GM12874 (cell line): ENCODE data around the gene COL4A4.

Experiments
- TF ChIP-seq, protein P1 (sequence below): IDR thresholded peaks from 2 replicates; pipeline ENCODE4 v1.5.1; 2011; ENCODE audit warnings: low read depth, mild to moderate bottlenecking, control low read depth, low read length, moderate library complexity; ENCODE audit not compliant: insufficient read depth

COL4A4 gene

DNA sequence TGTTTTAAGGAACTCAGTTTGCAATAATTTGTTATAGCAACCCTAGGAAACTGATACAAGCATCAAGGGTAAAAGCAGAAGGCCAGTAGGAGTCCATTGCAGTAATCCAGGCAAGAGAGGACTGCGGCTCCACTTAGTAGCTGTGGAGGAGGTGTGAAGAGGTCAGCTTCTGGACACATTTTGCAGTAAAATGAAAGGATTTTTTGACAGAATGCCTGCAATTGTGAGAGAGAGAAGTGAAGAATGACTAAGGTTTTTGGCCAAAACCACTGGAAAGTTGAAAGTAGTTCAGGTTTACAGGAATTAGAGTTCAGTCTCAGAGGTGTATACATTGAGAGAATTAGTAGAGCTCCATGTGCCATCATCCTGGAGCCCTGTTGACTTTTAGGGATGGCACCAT, 198.6 kb downstream of the COL4A4 start:
- TF ChIP-seq, protein P1, sequence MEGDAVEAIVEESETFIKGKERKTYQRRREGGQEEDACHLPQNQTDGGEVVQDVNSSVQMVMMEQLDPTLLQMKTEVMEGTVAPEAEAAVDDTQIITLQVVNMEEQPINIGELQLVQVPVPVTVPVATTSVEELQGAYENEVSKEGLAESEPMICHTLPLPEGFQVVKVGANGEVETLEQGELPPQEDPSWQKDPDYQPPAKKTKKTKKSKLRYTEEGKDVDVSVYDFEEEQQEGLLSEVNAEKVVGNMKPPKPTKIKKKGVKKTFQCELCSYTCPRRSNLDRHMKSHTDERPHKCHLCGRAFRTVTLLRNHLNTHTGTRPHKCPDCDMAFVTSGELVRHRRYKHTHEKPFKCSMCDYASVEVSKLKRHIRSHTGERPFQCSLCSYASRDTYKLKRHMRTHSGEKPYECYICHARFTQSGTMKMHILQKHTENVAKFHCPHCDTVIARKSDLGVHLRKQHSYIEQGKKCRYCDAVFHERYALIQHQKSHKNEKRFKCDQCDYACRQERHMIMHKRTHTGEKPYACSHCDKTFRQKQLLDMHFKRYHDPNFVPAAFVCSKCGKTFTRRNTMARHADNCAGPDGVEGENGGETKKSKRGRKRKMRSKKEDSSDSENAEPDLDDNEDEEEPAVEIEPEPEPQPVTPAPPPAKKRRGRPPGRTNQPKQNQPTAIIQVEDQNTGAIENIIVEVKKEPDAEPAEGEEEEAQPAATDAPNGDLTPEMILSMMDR: no peak

DNA sequence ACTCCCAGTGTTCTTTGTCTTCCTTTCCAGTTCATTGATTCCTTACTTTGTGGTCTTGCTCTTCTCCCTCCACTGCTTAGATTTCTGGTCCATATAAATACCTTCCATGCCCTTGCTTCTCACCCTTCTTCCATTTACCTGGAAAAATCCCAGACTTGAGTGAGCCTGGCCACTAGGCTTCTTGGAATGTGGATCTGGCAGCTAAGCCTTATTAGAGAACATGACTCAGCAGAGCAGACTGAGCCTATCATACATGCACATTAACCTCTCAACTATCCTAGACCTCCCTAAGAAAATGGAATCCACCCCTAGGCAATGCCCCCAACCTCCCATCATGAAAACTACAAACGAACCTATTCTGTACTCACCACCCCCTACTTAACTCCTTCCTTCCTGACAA, 200.5 kb downstream of the COL4A4 start:
- TF ChIP-seq, protein P1: no peak

DNA sequence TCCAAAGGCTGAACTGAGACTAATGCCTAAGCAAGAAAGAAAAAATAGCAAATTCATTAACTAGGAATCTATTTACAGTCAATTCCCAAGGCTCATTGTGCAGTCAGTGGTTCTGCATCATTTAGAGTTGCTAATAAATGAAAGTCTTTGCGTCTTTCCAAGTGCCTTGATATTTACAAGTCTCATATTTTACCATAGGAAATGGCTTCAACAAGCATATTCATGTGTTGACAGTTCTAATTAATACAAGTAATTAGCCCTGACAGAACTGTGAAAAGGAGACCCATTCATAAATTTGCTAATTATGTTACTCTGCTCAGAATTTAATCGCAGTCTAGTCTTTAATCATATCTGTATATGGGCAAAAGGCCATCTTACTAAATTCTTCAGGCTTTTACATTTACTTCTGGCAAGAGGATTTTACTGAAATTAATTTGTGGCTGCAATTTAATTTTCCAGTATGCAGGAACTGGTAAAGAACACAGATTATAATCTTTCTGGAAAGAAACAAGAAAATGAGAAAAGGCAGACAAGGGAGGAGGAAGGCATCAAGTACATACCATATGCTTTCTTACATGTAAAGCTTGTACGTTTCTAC, 201.7 kb downstream of the COL4A4 start:
- TF ChIP-seq, protein P1: no peak

DNA sequence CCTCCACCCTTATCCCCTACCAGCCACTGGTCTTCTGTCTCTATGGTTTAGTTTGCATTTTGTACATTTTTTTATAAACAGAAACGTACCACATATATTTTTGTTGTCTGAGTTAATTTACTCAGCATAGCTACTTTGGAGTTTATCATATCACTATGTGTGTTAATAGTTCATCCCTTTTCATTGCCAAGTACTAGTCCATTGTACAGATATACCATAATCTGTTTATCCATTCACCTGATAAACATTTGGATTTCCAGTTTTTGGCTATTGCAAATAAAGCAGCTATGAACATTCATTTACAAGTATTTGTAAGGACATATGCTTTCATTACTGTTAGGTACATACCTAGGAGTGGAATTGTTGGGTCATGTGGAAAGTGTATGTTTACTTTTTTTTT, 204.6 kb downstream of the COL4A4 start:
- TF ChIP-seq, protein P1: no peak

DNA sequence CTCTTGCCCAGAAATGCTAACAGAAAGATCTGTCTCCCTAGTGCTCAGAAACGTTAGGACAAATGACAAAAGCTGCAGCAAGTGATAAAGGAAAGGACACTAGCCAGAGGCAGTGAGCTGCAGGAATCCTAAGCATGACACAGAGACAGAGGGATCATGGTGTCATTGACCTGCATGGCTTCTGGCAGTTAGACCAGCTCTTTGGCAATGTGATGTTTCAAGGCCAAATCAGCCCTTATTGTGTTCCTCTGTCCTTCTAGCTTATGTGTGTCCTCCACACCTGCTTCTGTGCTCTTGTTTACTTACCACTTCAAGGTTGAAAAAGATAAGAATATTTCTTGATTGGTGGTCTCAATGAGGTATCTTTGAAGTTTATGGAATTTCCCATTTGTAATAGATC, 207.3 kb downstream of the COL4A4 start:
- TF ChIP-seq, protein P1: no peak

DNA sequence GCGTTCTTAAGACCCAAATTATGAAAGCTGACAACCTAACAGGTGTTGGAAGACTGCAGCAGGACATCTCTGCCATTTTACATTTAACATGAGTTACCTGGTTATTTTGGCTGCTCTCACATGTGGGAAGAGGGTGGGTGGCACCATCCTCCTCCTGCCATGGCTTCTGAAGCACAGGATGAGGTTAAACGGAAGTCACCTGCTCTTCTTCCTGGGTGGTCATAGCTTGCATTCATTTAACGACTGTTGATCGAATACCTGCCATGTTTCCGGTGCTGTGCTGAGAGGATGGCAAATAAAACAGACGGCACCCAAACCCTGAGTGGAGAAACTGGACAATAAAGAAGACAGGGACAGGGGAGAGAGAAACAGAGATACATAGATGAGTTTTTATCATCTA, 210.2 kb downstream of the COL4A4 start:
- TF ChIP-seq, protein P1: no peak

DNA sequence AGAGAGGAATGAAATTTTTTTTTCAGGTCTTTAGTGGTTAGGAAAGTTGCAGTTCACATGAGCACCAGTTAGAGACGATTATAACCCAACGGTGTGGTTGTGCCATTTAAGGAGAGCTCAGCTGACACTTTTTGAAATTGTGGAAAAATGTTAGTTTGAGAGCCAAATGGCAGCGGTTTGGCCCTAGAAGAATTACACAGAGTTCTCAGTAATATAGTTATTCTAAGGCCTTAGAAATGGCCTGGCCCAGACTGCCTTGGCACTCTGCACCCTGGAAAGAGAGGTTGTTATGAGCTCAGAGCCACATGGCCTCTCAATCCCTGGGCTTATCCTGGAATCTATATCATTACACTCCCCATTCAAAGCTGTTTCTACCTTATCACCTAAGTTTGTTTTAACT, 210.8 kb downstream of the COL4A4 start:
- TF ChIP-seq, protein P1: no peak
